DND-41 (cell line): ENCODE data around the gene ANKRD6.

ENCODE experiments used
- CTCF ChIP-seq: IDR thresholded peaks from 2 replicates; pipeline ENCODE4 v1.5.1; 2012; ENCODE audit warnings: borderline replicate concordance, low read length, moderate library complexity, mild to moderate bottlenecking; ENCODE audit not compliant: poor library complexity, severe bottlenecking; ENCODE audit errors: extremely low read depth
- EZH2 ChIP-seq: IDR thresholded peaks from 3 replicates; pipeline ENCODE4 v1.6.1; 2012; ENCODE audit warnings: borderline replicate concordance, low read depth, mild to moderate bottlenecking, moderate library complexity, low read length, inconsistent platforms; ENCODE audit not compliant: severe bottlenecking

- TF ChIP-seq CTCF, result no peak
- no peak for TF ChIP-seq EZH2
These were observed 32.0 kb upstream of the ANKRD6 start for GRCh38 chr6:89400912-89401399.
